Adrenal gland (tissue), 12 donors: Measurements from ENCODE around the gene IL36A. TPM values are rescaled to one million over a fixed set of nuclear protein-coding genes. Genes with fewer than 3 reads are reported as not detected.

ENCODE experiments used
- DNase-seq, 7 donors: peaks; one replicate each; pipeline ENCODE4 v3.0.0-alpha.2; 2019 to 2020
- H3K27ac ChIP-seq, 5 donors: fragments of 200-600 bp; sonication (generic) in 4 of 5; 1 replicate in 3 of 5; 2 replicates in 2 of 5; pipeline versions ENCODE4 v1.5.1 to v1.8.0; 2016 to 2020; ENCODE audit warnings: mild to moderate bottlenecking in 1 of 5
- H3K27me3 ChIP-seq: fragments of 200-600 bp; 2 replicates; pipeline ENCODE4 v1.8.0; 2021
- H3K36me3 ChIP-seq, 2 donors: fragments of 200-600 bp; replicated peaks in 1 of 2; 1 replicate in 1 of 2; 2 replicates in 1 of 2; pipeline versions ENCODE4 v1.5.1 to v1.8.0; 2018 to 2022
- H3K4me1 ChIP-seq, 2 donors: fragments of 200-600 bp; replicated peaks in 1 of 2; 1 replicate in 1 of 2; 2 replicates in 1 of 2; pipeline versions ENCODE4 v1.5.1 to v1.8.0; 2018 to 2021
- H3K4me3 ChIP-seq, 4 donors: fragments of 200-600 bp; sonication (generic) in 3 of 4; one replicate each; pipeline ENCODE4 v1.5.1; 2016 to 2018
- H3K9me3 ChIP-seq, 3 donors: fragments of 200-600 bp; sonication (generic) in 1 of 3; replicated peaks in 1 of 3; 1 replicate in 2 of 3; 2 replicates in 1 of 3; pipeline versions ENCODE4 v1.5.1 to v1.8.0; 2016 to 2021
- CTCF ChIP-seq, 6 experiments: fragments of 450-650 bp in 4 of 6; fragments of 200-600 bp in 2 of 6; sonication (generic) in 1 of 6; IDR thresholded peaks; 1 replicate in 5 of 6; 2 replicates in 1 of 6; pipeline versions ENCODE4 v1.5.1 to v1.8.0; 2016 to 2021; ENCODE audit warnings: antibody characterized with exemption in 6 of 6, mild to moderate bottlenecking in 2 of 6, moderate library complexity in 1 of 6
- POLR2A ChIP-seq, 2 donors: fragments of 450-650 bp; IDR thresholded peaks; one replicate each; pipeline ENCODE4 v1.6.1; 2017; ENCODE audit warnings: antibody characterized with exemption in 2 of 2, mild to moderate bottlenecking in 2 of 2, moderate library complexity in 1 of 2
- WGBS, 4 donors: extraction: QIAGEN DNeasy Blood & Tissue Kit in 2 of 4; methylation state at CpG; one replicate each; pipeline versions ENCODE4 v1.1.5 to v1.1.7; 2013 to 2017; 5-methylcytosine and 5-hydroxymethylcytosine counted together
- intact Hi-C, 2 donors: fragments of 100-400 bp; cut with DNase I; formaldehyde crosslinking; loops; one replicate each; pipeline versions ENCODE4 v1.14.1 to v1.15.0; 2022 to 2023
- polyA plus RNA-seq, 3 donors: library from polyadenylated mRNA; stranded (reverse); fragments of 200-250 nt in 2 of 3; fragments of 350-450 nt in 1 of 3; fragmentation: Illumina TruSeq in 1 of 3; extraction: RNeasy Lipid Tissue Mini Kit (QIAGEN cat#74804) in 1 of 3; gene quantifications; one replicate each; pipeline ENCODE4 v1.2.3, GENCODE V29; 2013 to 2014
- small RNA-seq, 2 donors: library from RNA; depleted of rRNA; stranded (forward); fragments of <200 nt; gene quantifications; one replicate each; pipeline ENCODE3, GENCODE V24; 2016
- total RNA-seq, 9 donors: library from RNA; depleted of rRNA in 4 of 9; stranded (reverse); fragments of >200 nt in 4 of 9; fragments of 120-200 nt in 1 of 9; fragmentation: NEBNext Ultra II Directional in 1 of 9; extraction: Animal tissue kit (Norgen Biotek cat#: 25700) in 1 of 9; gene quantifications; one replicate each; pipeline versions ENCODE4 v1.1.0 to v1.2.4, GENCODE V29; 2013 to 2023
- donor health status: healthy with polysubstance abuse.
- donor health status: Bipolar disorder and iron deficiency.
- donor health status: DM: yes; HTN: yes; CAD: no.
- donor health status: DM: no; HTN: no; CAD: no.
- donor health status: DM: no; HTN: no; CAD: no.
- donor health status: DM: yes; HTN: yes; CAD: no.

The IL36A gene
- total and polyA plus RNA-seq, 12 donors: not detected

GRCh38 chr2:113053666-113054065 is 48.4 kb downstream of the IL36A start:
- WGBS, 4 donors: 64 to 77% (median 72%) methylated on average over 3 of the region's 3 CpGs
- no peaks in the 10 kb centered on the region for H3K9me3 ChIP-seq
- TF ChIP-seq POLR2A (IDR thresholded peaks at IDR 0.05): no peak
- TF ChIP-seq CTCF (IDR thresholded peaks at IDR 0.05): no peak

GRCh38 chr2:113054066-113054465 is 48.8 kb downstream of the IL36A start:
- no peaks in the 10 kb centered on the region for H3K9me3 ChIP-seq
- no peak overlapping the region for H3K4me3 ChIP-seq
- TF ChIP-seq CTCF (IDR thresholded peaks at IDR 0.05) (no peak), POLR2A (IDR thresholded peaks at IDR 0.05) (no peak)
- DNase-seq: no peak
- peaks cover 2% of the 10 kb centered on the region for H3K27me3 ChIP-seq
- H3K4me1 ChIP-seq: no peaks in the 10 kb centered on the region
- intact Hi-C loops: no loop called here
- no peak overlapping the region for H3K27ac ChIP-seq
- no peaks in the 10 kb centered on the region for H3K36me3 ChIP-seq

More at GRCh38 chr2:113053666-113054065, 48.4 kb downstream of the IL36A start:
- DNase-seq: no peak
- Histone ChIP-seq H3K36me3 (no peaks in the 10 kb centered on the region), H3K4me3 (no peak overlapping the region), H3K4me1 (no peaks in the 10 kb centered on the region), H3K27me3 (peaks cover 3% of the 10 kb centered on the region), H3K27ac (no peak overlapping the region)
- intact Hi-C loops: no loop called here

- Histone ChIP-seq H3K4me3 (no peak overlapping the region), H3K36me3 (no peaks in the 10 kb centered on the region), H3K27ac (no peak overlapping the region), H3K9me3 (no peaks in the 10 kb centered on the region), H3K4me1 (no peaks in the 10 kb centered on the region), H3K27me3 (no peaks in the 10 kb centered on the region)
- 43 to 76% (median 69%) methylated on average over 1 of the region's 1 CpG for WGBS, 4 donors
- intact Hi-C loops: no loop called here
- no peak for DNase-seq
- TF ChIP-seq CTCF (IDR thresholded peaks at IDR 0.05): no peak
- TF ChIP-seq POLR2A (IDR thresholded peaks at IDR 0.05): no peak
These were observed 51.3 kb downstream of the IL36A start for GRCh38 chr2:113056521-113056920.

GRCh38 chr2:113057117-113057516 is 51.9 kb downstream of the IL36A start:
- TF ChIP-seq POLR2A (IDR thresholded peaks at IDR 0.05): no peak
- no peak for TF ChIP-seq CTCF (IDR thresholded peaks at IDR 0.05)
- H3K4me1 ChIP-seq: no peaks in the 10 kb centered on the region
- no peak for DNase-seq
- 62 to 74% (median 66%) methylated on average over 1 of the region's 1 CpG for WGBS, 4 donors
- no peak overlapping the region for H3K27ac ChIP-seq
- intact Hi-C loops: no loop called here
- H3K4me3 ChIP-seq: no peak overlapping the region
- peaks cover 3% of the 10 kb centered on the region for H3K27me3 ChIP-seq
- H3K36me3 ChIP-seq: no peaks in the 10 kb centered on the region
- no peaks in the 10 kb centered on the region for H3K9me3 ChIP-seq

Small RNAs within 50 kb of the gene (small RNA-seq; reads per million reads assigned to genes)
- 0 reads per million in 2 donors for gene HMGN2P23

Other genes with a start within 250 kb of the IL36A start
- gene CKAP2L, start 240.8 kb upstream of the IL36A start, total RNA-seq: 1 to 10 TPM in 4 of 9 donors, under 1 TPM in 4, not detected in 1; 0.35 to 6.9 (median 0.98) TPM
- gene CKAP2L, start 240.8 kb upstream of the IL36A start, polyA plus RNA-seq: under 1 TPM in 2 of 3 donors, not detected in 1; 0.10 to 0.79 TPM
- gene IL1A, start 221.0 kb upstream of the IL36A start, total RNA-seq: under 1 TPM in 2 of 9 donors, not detected in 7; 0.18 to 0.67 TPM
- gene IL1A, start 221.0 kb upstream of the IL36A start, polyA plus RNA-seq: under 1 TPM in 1 of 3 donors, not detected in 2; 0.07 TPM
- 1 to 10 TPM in 5 of 9 donors, under 1 TPM in 3, not detected in 1; 0.44 to 2.1 (median 1.4) TPM for gene IL1B, start 168.7 kb upstream of the IL36A start, total RNA-seq
- 1 to 10 TPM in 2 of 3 donors, under 1 TPM in 1; 0.72 to 5.9 (median 1.6) TPM for gene IL1B, start 168.7 kb upstream of the IL36A start, polyA plus RNA-seq
- under 1 TPM in 1 of 9 donors, not detected in 8; 0.33 TPM for gene IL37, start 94.3 kb upstream of the IL36A start, total RNA-seq
- gene IL37, start 94.3 kb upstream of the IL36A start, polyA plus RNA-seq: not detected
- gene IL36G, start 27.5 kb upstream of the IL36A start, total RNA-seq: under 1 TPM in 1 of 9 donors, not detected in 8; 0.28 TPM
- gene IL36G, start 27.5 kb upstream of the IL36A start, polyA plus RNA-seq: not detected
- not detected for gene IL36B, start 47.4 kb downstream of the IL36A start, total RNA-seq
- not detected for gene IL36B, start 47.4 kb downstream of the IL36A start, polyA plus RNA-seq
- not detected for gene IL36RN, start 53.7 kb downstream of the IL36A start, total RNA-seq
- gene IL36RN, start 53.7 kb downstream of the IL36A start, polyA plus RNA-seq: not detected
- not detected for gene IL1F10, start 62.5 kb downstream of the IL36A start, total RNA-seq
- gene IL1F10, start 62.5 kb downstream of the IL36A start, polyA plus RNA-seq: not detected
- 1 to 10 TPM in 4 of 9 donors, under 1 TPM in 3, not detected in 2; 0.22 to 6.1 (median 1.1) TPM for gene IL1RN, start 122.1 kb downstream of the IL36A start, total RNA-seq
- gene IL1RN, start 122.1 kb downstream of the IL36A start, polyA plus RNA-seq: 1 to 10 TPM; 1.4 to 2.6 (median 2.5) TPM
- 100 to 1,000 TPM in 4 of 9 donors, 10 to 100 TPM in 5; 19.2 to 164 (median 82.9) TPM for gene PSD4, start 168.5 kb downstream of the IL36A start, total RNA-seq
- gene PSD4, start 168.5 kb downstream of the IL36A start, polyA plus RNA-seq: 10 to 100 TPM; 21.1 to 60.2 (median 31.8) TPM